IMR-90 (cell line): ENCODE measurements around the gene ATG7. TPM values are rescaled to one million over a fixed set of nuclear protein-coding genes. Genes with fewer than 3 reads are reported as not detected.

Experiments
- ATAC-seq: fragments of 200-7000 bp; cut with Tn5 transposase; 2 replicates; pipeline ENCODE4 v1.9.1; 2020; ENCODE audit warnings: low read depth, mild to moderate bottlenecking, moderate library complexity
- BruUV-seq: library from RNA; stranded (reverse); fragments of 400-500 nt; replicated peaks from 2 replicates; lab custom pipeline; 2021; lab: Mats Ljungman, UMichigan
- CTCF ChIA-PET: fragments of 300-600 bp; formaldehyde crosslinking; extraction: SDS; loops from one replicate; lab custom pipeline; 2021; ENCODE audit warnings: antibody characterized with exemption; lab: Yijun Ruan, JAX
- POLR2A ChIA-PET: fragments of 300-600 bp; sonication (Branson Sonifier 250); formaldehyde crosslinking; loops from one replicate; lab custom pipeline; 2022; ENCODE audit warnings: antibody characterized with exemption; ENCODE audit not compliant: unreplicated experiment; lab: Charles Lee
- DNase-seq: peaks from one replicate; pipeline ENCODE4 v3.0.0; 2013
- H2AFZ ChIP-seq: replicated peaks from 2 replicates; pipeline ENCODE3; 2013; ENCODE audit warnings: low read length, mild to moderate bottlenecking; ENCODE audit not compliant: poor library complexity
- H2AK5ac ChIP-seq: 2 replicates; pipeline ENCODE4 v1.6.1; 2013; ENCODE audit warnings: low read depth, low read length, inconsistent platforms
- H2AK9ac ChIP-seq: replicated peaks from 2 replicates; pipeline ENCODE3; 2013; ENCODE audit warnings: mild to moderate bottlenecking, low read depth, low read length, moderate library complexity; ENCODE audit not compliant: poor library complexity
- H2BK120ac ChIP-seq: 2 replicates; pipeline ENCODE4 v1.6.1; 2013; ENCODE audit warnings: low read depth, low read length, inconsistent platforms
- H2BK15ac ChIP-seq: 3 replicates; pipeline ENCODE4 v1.6.1; 2013; ENCODE audit warnings: low read depth, low read length, inconsistent platforms
- H2BK20ac ChIP-seq: 2 replicates; pipeline ENCODE4 v1.6.1; 2013; ENCODE audit warnings: low read depth, mild to moderate bottlenecking, inconsistent platforms, low read length, moderate library complexity
- H2BK5ac ChIP-seq: 2 replicates; pipeline ENCODE4 v1.6.1; 2013; ENCODE audit warnings: mild to moderate bottlenecking, low read depth, low read length, inconsistent platforms; ENCODE audit not compliant: poor library complexity, severe bottlenecking
- H3K14ac ChIP-seq: replicated peaks from 2 replicates; pipeline ENCODE4 v1.6.1; 2013; ENCODE audit warnings: low read depth, low read length, inconsistent platforms
- H3K18ac ChIP-seq: 2 replicates; pipeline ENCODE4 v1.6.1; 2013; ENCODE audit warnings: low read depth, low read length, control low read depth
- H3K23ac ChIP-seq: 2 replicates; pipeline ENCODE4 v1.6.1; 2013; ENCODE audit warnings: low read depth, low read length, inconsistent platforms
- H3K27ac ChIP-seq: 2 replicates; pipeline ENCODE4 v1.5.1; 2013; ENCODE audit warnings: mild to moderate bottlenecking, control low read depth, low read length; ENCODE audit not compliant: insufficient read depth
- H3K27me3 ChIP-seq: 2 replicates; pipeline ENCODE4 v1.6.1; 2013; ENCODE audit warnings: low read length; ENCODE audit not compliant: control insufficient read depth, insufficient read depth
- H3K36me3 ChIP-seq: 2 replicates; pipeline ENCODE4 v1.6.1; 2013; ENCODE audit warnings: low read length, mixed read lengths; ENCODE audit not compliant: control insufficient read depth, insufficient read depth
- H3K4ac ChIP-seq: 2 replicates; pipeline ENCODE4 v1.6.1; 2013; ENCODE audit warnings: low read depth, low read length, inconsistent platforms
- H3K4me1 ChIP-seq: 2 replicates; pipeline ENCODE4 v1.6.1; 2013; ENCODE audit warnings: low read length, mixed read lengths; ENCODE audit not compliant: control insufficient read depth, insufficient read depth
- H3K4me2 ChIP-seq: 2 replicates; pipeline ENCODE4 v1.6.1; 2013; ENCODE audit warnings: low read depth, mild to moderate bottlenecking, control low read depth, low read length, moderate library complexity
- H3K4me3 ChIP-seq: 2 replicates; pipeline ENCODE4 v1.5.1; 2013; ENCODE audit warnings: low read depth, mild to moderate bottlenecking, control low read depth, low read length, moderate library complexity; ENCODE audit not compliant: insufficient read depth
- H3K56ac ChIP-seq: 2 replicates; pipeline ENCODE4 v1.6.1; 2013; ENCODE audit warnings: low read length, inconsistent platforms; ENCODE audit not compliant: insufficient read depth; ENCODE audit errors: extremely low read depth
- H3K79me1 ChIP-seq, 2 experiments: 2 replicates each; pipeline ENCODE4 v1.6.1; 2013; ENCODE audit warnings: low read length in 2 of 2, inconsistent platforms in 1 of 2, low read depth in 1 of 2
- H3K9ac ChIP-seq: 2 replicates; pipeline ENCODE4 v1.6.1; 2013; ENCODE audit warnings: low read depth, low read length, control low read depth
- H3K9me1 ChIP-seq: 2 replicates; pipeline ENCODE4 v1.6.1; 2013; ENCODE audit warnings: low read length, inconsistent platforms; ENCODE audit not compliant: insufficient read depth
- H3K9me3 ChIP-seq: 2 replicates; pipeline ENCODE4 v1.6.1; 2013; ENCODE audit warnings: low read length; ENCODE audit not compliant: control insufficient read depth, insufficient read depth
- H4K20me1 ChIP-seq: 2 replicates; pipeline ENCODE4 v1.6.1; 2013; ENCODE audit warnings: low read length, inconsistent platforms; ENCODE audit not compliant: insufficient read depth
- H4K5ac ChIP-seq: 2 replicates; pipeline ENCODE4 v1.6.1; 2013; ENCODE audit warnings: mild to moderate bottlenecking, low read depth, low read length, control low read depth
- H4K8ac ChIP-seq, 2 experiments: 2 replicates each; pipeline ENCODE4 v1.6.1; 2013; ENCODE audit warnings: low read depth in 2 of 2, low read length in 2 of 2, control low read depth in 1 of 2, inconsistent platforms in 1 of 2
- H4K91ac ChIP-seq: 2 replicates; pipeline ENCODE4 v1.6.1; 2013; ENCODE audit warnings: low read depth, low read length, inconsistent platforms; ENCODE audit not compliant: insufficient read depth
- CEBPB ChIP-seq: IDR thresholded peaks from 2 replicates; pipeline ENCODE4 v1.6.1; 2012; ENCODE audit warnings: low read depth, low read length, improper control_type of control experiment
- MAFK ChIP-seq: IDR thresholded peaks from 2 replicates; pipeline ENCODE4 v1.6.1; 2012; ENCODE audit warnings: low read depth, low read length, improper control_type of control experiment
- NFE2L2 ChIP-seq: fragments of 150-350 bp; IDR thresholded peaks from 2 replicates; pipeline ENCODE4 v1.6.1; 2016; ENCODE audit warnings: low read depth, mild to moderate bottlenecking, low read length
- WGBS, 2 experiments: methylation state at CpG; one replicate each; pipeline versions ENCODE4 v1.1.5 to v1.1.7; 2013; ENCODE audit warnings: missing lambda C conversion rate in 2 of 2; ENCODE audit not compliant: insufficient read length in 1 of 2; ENCODE audit errors: extremely low coverage in 2 of 2; 5-methylcytosine and 5-hydroxymethylcytosine counted together
- dilution Hi-C: fragments of 300-500 bp; cut with HindIII; formaldehyde crosslinking; loops from one replicate; pipeline ENCODE4 v1.14.3; 2018; ENCODE audit warnings: low sequenced_read_pairs; ENCODE audit not compliant: unreplicated experiment
- in situ Hi-C: fragments of 300-500 bp; cut with MboI; formaldehyde crosslinking; loops from 3 replicates; pipeline ENCODE4 v1.14.3; 2019; ENCODE audit warnings: low sequenced_read_pairs, inconsistent platforms, mixed read lengths
- intact Hi-C: fragments of 100-400 bp; cut with micrococcal nuclease; formaldehyde crosslinking; loops from 2 replicates; pipeline ENCODE4 v1.10.0; 2022
- polyA plus RNA-seq, 3 experiments: library from polyadenylated mRNA; depleted of rRNA; stranded (reverse); fragments of >200 nt; gene quantifications; 2 replicates each; pipeline ENCODE4 v1.2.3, GENCODE V29; 2012; ENCODE audit warnings: low replicate concordance in 1 of 3
- total RNA-seq: library from RNA; depleted of rRNA; stranded (reverse); fragments of >200 nt; gene quantifications from 2 replicates; pipeline ENCODE4 v1.2.3, GENCODE V29; 2012

ATG7 gene
- total and polyA plus RNA-seq, 2 of the 4 experiments (the other 2 are of a cell fraction), result 15.6 to 51.4 TPM

DNA sequence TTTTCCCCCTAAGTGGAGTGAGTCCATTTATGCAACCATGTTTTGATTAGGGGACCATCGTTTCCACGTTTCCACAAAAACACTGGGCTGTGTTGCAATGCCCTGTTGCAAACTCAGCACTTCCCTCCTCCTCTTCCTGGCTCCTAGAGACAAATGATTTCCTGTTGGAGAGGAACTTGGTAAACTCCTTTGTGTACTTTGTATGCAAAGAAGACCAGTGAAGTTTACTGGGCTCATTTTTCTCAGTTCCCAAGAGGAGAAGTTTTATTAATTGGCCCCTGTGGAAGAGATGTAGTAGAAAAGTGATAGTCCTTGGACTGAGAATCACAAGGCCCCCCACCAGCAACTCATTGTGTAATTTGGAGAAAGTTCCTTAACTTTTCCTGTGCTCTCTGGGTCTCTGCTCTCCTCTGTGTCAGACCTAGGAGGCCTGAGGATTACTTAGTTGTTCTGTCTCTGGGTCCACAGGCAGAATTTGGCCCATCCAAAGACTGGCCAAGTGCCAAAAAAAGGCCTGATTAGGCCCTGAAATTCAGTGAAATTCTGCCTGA is 95.0 kb downstream of the ATG7 start:
- intact Hi-C loops, result no loop called here
- H2AK9ac ChIP-seq, result no peak overlapping the region
- peak overlapping the region; percentile 18; the same call in 1 of the 2 replicates for H3K14ac ChIP-seq
- H3K23ac ChIP-seq, result peak overlapping the region; percentile 39; the same call in 1 of the 2 replicates
- peak overlapping the region; percentile 9 for H2BK5ac ChIP-seq
- TF ChIP-seq CEBPB (peak; percentile 94), MAFK (peak; percentile 73), NFE2L2 (no peak)
- H2AK5ac ChIP-seq, result no peak overlapping the region
- no peaks in the 10 kb centered on the region for H3K9me3 ChIP-seq
- H4K8ac ChIP-seq, result peak overlapping the region; percentile 36 to 83; a peak in 3 of 4 replicates
- H3K4ac ChIP-seq, result peak overlapping the region; percentile 29
- WGBS, 2 experiments, result no CpG with 5 or more reads among the region's 2 CpGs
- peaks cover 3 to 7% of the 10 kb centered on the region in 2 experiments; a peak in 1 of 4 replicates for H3K79me1 ChIP-seq
- 0 out of 2 replicates have a peak overlapping the region, but pooled peaks have one; percentile 6 for H3K56ac ChIP-seq
- in situ Hi-C loops, result no loop called here
- ChIA-PET CTCF (interaction anchor here (0.6 to 1.5 kb wide), 3 partner anchors 207 to 273 kb away, joined by 3 to 4 read pairs (median 3); no protein-coding TSS in a partner anchor), POLR2A (no interaction called here)
- peak overlapping the region; percentile 92 for H4K5ac ChIP-seq
- H3K27me3 ChIP-seq, result no peaks in the 10 kb centered on the region
- dilution Hi-C loops, result no loop called here
- peak overlapping the region; percentile 35 for H2BK120ac ChIP-seq
- H3K18ac ChIP-seq, result peak overlapping the region; percentile 78
- no TSS peak for BruUV-seq
- no peak overlapping the region for H2AFZ ChIP-seq
- peaks cover 9% of the 10 kb centered on the region for H3K9me1 ChIP-seq
- peaks cover 14% of the 10 kb centered on the region for H3K4me1 ChIP-seq
- H3K4me3 ChIP-seq, result no peak overlapping the region
- peaks cover 7% of the 10 kb centered on the region for H3K36me3 ChIP-seq
- H4K91ac ChIP-seq, result peak overlapping the region; percentile 35; the same call in 1 of the 2 replicates
- H3K27ac ChIP-seq, result peak overlapping the region; percentile 76; the same call in 1 of the 2 replicates
- H3K9ac ChIP-seq, result no peak overlapping the region
- peak; percentile 62 for ATAC-seq
- H3K4me2 ChIP-seq, result no peak overlapping the region
- H4K20me1 ChIP-seq, result no peaks in the 10 kb centered on the region
- peak; percentile 73 for DNase-seq
- 0 out of 3 replicates have a peak overlapping the region, but pooled peaks have one; percentile 2 for H2BK15ac ChIP-seq
- H2BK20ac ChIP-seq, result peak overlapping the region; percentile 35; the same call in 1 of the 2 replicates
